ENCODE measurements around the gene PRKRIP1. TPM values are rescaled to one million over a fixed set of nuclear protein-coding genes. Genes with fewer than 3 reads are reported as not detected.
"Not testable (repeated sequence)": the region's sequence is repeated elsewhere in the genome, so short reads cannot be mapped to it uniquely, and the experiment has no call there.

The PRKRIP1 gene
- polyA plus RNA-seq, 1 donor: 42.4 TPM

DNA sequence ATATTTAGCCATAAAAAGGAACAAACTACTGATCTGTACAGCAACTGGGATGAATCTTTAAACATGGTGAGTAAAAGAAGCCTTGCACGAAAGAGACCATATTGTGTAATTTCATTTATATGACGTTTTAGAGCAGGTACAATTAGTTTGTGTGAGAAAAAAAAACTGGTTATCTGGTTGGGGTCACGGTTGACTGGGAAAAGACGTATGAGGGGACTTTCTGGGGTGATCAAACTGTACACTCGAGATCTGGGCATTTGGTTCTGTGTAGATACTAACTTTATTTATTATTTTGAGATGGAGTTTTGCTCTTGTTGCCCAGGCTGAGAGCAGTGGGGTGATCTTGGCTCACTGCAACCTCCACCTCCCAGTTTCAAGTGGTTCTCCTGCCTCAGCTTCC lies 4.2 kb downstream of the PRKRIP1 start:
- no peak for DNase-seq

DNA sequence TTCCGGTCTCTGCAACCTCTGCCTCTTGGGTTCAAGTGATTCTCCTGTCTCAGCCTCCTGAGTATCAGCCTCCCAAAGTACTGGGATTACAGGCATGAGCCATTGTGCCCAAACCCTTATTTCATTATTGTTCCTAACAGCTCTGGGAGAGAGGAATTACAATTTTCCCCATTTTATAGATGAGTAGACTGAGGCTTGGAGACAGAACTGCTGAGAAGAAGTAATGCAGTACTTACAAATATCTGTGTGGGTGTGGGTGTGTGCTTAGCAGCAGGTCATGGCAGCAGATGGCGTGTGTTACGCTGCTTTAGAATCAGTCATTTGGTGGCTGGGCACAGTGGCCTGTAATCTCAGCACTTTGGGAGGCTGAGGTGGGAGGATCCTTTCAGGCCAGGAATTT lies 7.4 kb downstream of the PRKRIP1 start:
- DNase-seq: no peak

DNA sequence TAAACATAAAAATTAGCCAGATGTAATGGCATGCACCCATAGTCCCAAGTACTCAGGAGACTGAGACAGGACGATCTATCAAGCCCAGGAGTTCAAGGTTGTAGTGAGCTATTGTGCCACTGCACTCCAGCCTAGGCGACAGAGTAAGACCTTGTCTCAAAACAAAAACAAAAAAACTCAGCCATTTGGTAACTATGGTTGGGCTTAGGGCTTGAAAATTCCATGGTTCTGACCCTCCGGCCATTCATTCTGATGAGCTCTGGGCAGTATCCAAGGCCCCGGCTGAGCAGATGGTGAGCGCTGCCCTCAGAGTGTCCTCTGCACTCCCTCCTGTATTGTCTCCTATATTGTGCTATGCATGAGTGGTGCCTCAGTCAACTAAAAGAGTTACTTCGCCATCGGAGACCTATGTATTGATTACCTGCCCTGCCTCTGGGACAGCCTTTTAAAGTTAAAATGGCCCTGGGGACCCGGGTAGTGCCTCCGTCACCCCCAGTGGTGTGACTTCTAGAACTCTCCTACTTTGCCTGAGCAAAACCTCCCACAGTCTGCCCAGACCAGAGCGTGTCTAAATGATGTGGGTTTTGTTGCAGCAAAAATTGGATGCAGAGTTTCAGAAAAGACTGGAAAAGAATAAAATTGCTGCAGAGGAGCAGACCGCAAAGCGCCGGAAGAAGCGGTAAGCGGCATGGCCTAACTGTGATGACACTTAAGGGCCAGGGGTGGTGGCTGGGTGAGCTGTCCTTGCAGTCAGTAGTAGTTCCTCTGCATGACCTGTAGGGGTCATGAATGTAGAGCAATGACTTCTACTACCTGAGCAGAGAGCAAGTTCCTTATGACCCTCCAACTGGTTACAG lies 8.1 kb downstream of the PRKRIP1 start:
- DNase-seq: no peak

DNA sequence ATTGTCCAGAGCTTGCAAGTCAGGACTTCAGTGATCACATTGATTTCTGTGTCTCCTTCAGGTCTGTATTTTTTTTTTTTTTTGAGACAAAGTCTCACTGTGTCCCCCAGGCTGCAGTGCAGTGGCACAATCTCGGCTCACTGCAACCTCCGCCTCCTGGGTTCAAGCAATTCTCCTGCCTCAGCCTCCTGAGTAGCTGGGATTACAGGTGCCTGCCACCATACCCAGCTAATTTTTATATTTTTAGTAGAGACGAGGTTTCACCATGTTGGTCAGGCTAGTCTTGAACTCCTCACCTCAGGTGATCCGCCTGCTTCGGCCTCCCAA lies 8.7 kb downstream of the PRKRIP1 start:
- not testable (repeated sequence) for DNase-seq

DNA sequence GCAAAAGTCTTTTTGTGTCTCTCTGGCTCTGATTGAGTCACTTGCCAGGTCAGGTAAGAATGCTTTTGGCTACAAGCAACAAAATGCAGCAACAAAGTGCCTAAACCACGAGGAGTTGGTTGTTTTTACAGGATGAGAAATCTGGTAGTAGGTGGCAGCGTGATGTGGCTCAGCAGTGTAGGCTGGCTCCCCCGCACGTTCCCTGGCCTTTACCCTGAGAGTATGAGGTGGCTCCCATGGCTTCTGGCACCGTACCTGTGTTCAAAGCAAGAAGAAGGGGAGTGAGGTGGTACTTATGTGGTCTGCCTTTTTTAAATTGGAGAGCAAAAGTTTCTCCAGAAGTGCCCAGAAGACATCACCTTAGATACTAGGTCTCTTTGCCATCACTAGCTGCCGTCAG lies 11.7 kb downstream of the PRKRIP1 start:
- DNase-seq: no peak

DNA sequence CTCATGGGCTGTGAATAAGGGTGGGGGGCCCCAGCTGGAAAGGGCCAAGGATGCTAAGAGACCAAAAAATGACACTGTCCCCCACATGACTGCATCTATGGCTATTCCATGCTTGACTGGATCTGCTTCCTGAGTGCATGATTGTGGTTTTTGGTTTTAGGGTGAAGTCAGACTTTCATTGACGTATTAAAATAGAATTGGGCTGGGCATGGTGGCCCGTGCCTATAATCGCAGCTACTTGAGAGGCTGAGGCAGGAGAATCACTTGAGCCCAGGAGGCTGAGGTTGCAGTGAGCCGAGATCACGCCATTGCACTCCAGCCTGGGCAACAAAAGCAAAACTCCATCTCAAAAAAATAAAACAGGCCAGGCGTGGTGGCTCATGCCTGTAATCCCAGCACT lies 12.4 kb downstream of the PRKRIP1 start:
- not testable (repeated sequence) for DNase-seq

DNA sequence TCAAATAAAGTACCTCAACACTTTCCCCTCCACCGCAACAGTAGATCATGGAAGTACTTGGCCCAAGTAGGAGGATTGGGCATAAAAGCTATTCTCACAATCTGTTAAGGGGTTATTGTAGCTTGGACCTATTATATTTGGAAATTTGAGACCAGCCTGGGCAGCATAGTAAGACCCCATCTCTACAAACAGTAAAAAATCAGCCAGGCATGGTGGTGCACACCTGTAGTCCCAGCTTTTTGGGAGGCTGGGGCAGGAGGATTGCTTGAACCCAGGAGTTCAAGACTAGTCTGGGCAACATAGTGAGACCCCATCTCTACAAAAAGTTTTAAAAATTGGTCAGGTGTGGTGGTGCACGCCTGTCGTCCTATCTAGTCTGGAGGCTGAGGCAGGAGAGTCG lies 13.2 kb downstream of the PRKRIP1 start:
- DNase-seq: no peak

DNA sequence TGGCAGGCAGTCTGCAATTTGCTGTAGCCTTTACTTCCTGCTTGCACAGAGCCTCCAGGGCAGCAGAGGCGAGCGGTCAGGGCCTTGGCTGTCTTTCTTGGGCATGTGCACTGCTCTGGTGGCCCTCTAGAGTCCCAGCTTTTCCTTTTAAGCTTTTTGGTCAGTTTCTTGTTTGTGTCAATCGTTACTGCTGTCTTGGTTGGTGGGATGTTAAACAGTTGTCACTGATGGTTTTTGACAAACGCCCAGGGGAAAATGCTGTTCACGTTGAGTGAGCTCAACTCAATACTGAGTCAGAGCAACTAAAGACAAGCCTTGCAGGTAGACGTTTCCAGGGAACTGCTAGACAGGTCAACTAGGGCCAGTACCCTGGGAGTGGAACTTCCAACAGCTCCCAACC lies 14.0 kb downstream of the PRKRIP1 start:
- no peak for DNase-seq

DNA sequence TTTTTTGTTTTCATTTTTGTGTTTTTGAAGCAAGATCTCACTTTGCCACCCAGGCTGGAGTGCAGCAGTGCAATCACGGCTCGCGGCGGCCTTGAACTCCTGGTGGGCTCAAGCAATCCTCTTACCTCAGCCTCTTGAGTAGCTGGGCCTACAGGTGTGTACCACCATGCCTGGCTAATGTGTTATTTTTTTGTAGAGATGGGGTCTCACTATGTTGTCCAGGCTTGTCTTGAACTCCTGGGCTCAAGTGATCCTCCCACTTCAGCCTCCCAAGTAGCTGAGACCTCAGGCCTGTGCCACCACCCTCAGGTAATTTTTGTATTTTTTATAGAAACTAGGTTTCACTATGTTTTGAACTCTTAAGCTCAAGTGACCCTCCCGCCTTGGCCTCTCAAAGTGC lies 14.8 kb downstream of the PRKRIP1 start:
- DNase-seq: no peak

DNA sequence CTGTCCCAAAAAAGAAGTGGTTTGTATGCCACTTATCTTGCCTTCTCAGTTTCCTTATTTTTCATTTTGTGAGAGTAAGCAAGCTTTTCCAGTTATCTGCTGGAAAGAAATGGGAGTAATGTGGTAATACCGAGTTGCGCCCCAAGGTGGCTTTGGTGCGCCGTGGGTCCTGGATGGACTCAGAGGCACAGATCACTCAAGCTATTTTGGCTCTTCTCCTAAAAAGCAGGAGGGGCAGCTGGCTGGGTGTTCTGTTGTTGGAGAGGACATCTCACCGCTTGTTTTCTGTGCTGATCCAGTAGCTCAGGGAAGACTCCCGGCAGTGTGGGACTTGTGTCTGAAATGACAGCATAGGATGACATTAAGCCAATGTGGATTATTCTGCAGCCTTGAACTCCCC lies 16.4 kb downstream of the PRKRIP1 start:
- DNase-seq: no peak

DNA sequence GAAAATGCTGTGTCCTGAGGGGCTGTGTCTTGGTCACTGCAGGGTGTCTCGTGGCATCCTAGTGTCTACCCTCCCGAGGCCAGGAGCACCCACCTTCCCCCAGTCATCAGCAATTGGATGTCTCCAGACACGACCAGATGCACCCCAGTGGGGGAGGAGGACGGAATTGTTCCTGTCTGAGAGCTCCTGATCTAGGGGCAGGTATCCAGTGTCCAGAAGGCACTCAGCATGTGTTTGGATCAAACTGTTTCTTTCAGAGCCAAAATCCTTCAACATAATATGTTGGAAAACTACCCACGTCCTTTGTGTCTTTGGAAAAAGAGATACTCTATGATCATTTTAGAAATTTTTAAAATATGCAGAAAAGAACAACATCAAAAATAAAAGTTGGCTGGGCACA lies 16.9 kb downstream of the PRKRIP1 start:
- no peak for DNase-seq

DNA sequence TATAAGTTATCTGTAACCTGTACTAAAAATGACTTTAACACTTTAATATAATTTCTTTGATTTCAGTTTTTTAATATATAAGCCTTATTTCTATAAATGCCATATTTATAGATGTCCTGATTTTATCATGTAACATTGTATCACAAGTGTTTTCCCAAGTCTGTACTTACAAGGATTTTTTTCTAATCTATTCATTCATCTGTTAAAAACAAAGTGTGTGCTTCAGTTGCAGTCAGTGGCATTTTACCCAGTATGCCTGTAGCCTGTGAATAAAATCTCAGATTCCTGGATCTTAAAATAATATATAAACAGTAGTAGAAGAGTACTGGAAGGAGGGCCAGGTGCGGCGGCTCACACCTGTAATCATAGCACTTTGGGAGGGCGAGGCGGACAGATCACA lies 17.4 kb downstream of the PRKRIP1 start:
- DNase-seq: no peak

DNA sequence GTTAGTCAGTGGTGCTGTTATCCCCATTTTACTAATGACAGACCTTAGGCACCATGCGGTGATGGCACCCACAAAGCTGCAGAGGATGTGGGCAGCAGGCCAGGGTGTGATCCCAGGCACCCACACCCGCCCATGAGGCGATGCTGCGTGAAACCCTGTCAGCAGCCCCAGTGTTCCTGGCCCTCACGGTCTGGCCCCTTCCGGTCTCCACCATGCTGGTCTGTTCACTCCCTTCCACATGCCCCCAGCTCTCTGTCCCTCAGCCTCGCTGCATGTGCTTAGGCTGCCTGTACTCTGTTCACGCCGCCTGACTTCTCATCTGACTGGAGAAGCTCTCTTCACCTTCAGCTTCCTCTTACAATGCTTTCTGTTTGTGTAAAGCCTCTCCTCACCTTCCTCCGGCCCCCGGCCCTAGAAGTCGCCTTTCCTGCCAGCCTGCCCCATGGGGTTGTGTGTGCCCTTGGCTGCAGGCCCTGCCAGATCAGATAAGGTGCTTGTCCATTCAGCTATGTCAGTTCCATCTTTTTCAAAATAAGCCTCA lies 19.6 kb downstream of the PRKRIP1 start:
- DNase-seq: no peak

DNA sequence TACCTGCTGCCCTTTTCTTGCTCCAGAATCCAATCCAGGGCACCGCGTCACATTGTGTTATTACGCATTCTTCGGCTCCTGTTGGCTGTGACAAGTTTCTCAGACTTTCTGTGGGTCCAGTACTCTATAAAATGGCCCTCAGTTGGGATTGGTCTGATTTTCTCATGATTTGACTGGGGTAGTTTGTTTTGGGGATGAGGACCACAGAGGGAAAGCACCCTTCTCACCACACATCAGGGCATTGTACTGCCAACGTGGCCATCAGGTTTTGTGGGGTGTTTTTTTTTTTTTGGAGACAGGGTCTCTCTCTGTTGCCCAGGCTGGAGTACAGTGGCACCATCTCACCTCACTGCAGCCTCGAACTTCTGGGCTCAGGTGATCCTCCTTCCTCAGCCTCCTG lies 20.2 kb downstream of the PRKRIP1 start:
- no peak for DNase-seq

DNA sequence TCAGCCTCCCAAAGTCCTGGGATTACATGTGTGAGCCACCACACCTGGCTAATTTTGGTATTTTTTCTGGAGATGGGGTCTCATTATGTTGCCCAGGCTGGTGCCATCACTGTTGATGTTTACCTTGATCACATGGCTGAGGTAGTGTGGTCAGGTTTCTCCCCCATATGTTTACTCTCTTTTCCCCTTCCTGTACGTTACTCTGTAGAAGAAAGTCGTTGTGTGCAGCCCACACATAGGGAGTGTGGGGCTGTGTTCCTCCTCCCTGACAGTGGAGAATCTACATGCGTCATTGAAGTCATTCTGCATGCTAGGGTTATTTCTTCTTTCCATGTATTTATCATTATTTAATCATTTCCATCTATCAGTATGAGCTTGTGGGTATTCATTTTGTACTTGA lies 20.9 kb downstream of the PRKRIP1 start:
- DNase-seq: no peak

DNA sequence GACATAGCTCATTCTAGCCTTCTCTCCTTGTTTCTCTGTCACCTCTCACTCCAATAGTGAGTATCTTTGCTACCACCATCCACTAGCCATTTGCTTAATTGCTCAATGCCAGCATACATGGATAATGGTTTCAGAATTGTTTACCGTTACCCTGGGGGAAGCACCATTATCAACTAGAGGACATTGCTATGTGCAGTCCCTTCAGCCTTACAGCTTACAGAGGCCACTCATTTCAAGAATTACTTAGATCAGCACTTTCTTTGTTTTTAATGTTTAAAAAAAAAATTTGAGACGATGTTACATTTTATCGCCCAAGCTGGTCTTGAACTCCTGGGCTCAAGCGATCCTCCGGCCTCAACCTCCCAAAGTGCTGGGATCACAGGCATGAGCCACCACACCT lies 22.4 kb downstream of the PRKRIP1 start:
- DNase-seq: no peak

DNA sequence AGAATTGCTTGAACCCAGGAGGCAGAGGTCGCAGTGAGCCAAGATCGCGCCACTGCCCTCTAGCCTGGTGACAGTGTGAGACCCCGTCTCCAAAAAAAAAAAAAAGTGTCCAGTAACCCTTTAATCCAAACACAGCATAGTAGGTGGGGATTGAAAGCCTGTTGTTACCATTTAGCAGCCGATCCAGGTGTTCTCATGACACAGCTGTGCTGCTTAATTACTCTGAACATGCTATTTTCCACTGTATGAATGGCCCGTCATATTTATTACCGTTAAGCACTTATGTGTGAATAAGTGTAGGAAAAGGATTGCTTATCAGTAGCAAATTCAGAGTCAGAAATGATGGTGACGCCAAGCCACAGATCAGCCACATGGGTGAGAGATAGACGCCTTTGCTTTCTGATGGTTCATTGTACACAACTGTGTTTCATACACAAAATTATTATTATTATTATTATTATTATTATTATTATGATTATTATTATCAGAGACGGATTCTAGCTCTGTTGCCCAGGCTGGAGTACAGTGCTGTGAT lies 25.6 kb downstream of the PRKRIP1 start:
- DNase-seq: no peak

DNA sequence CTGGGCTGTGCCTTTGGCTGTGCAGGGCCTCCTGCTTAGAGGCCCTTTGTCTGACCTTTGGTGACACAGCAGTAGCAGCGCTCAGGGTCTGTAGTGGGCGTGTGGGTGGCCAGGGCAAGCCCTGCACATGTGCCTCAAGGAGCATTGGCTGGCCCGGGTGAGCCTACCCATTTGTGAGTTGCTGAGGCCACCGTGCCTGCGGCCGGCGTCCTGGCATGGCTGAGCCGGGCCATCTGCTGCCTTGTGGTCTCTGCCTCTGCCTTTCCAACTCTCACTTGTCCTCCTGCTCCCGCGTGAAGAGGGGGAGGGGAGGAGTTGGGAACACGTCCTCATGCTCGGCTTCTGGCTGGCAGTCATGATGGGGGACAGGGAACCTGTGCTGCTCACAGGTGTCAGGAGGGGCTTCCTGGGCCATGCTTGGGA lies 28.0 kb downstream of the PRKRIP1 start:
- peak; percentile 47 for DNase-seq

DNA sequence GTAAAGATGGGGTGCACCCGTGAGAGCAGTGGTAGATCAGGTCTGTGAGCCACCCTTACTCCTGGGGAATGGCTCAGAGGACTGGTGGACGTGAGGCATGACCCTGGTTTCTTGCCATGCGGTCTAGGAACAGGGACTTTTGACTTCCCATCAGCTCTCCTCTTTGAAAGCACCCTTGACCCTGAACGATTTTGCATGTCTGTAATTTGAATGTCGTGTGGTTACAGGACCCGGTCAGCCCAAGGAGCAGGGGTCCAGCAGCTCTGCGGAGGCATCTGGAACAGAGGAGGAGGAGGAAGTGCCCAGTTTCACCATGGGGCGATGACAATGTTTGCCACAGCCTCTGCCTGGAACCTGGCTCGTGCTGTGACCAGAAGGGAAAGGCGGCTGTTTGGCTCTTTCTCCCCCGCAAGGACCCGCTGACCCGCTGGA lies 28.6 kb downstream of the PRKRIP1 start:
- no peak for DNase-seq

DNA sequence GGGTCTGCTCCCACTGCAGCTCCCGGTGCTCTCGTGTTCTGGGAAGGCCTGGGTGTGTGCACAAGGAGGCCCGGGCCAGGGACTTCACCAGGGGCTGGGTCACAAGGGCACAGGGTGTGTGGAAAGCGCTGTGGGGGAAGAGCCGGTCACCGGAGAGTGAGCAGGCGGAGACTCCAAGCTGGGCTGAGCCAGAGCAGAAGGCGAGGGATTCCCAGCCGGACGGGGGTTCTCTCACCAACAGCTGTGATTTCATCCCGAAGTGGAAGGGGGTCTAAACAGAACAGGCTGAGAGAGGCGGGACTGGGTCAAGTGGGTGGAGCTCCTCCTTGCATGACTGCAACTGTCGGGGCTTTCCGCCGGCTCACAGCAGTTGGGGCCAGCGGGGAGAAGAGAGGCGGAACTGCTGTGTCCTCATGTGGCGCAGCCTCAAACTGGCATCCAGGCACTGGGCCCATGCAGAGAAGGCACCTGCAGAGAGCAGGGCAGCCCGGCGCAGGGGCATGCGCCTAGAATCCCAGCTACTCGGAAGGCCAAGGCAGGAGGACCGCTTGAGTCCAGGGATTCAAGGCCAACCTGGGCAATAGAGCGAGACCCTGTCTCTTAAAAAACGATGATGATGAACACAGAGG lies 29.6 kb downstream of the PRKRIP1 start:
- peak; percentile 35 for DNase-seq

DNA sequence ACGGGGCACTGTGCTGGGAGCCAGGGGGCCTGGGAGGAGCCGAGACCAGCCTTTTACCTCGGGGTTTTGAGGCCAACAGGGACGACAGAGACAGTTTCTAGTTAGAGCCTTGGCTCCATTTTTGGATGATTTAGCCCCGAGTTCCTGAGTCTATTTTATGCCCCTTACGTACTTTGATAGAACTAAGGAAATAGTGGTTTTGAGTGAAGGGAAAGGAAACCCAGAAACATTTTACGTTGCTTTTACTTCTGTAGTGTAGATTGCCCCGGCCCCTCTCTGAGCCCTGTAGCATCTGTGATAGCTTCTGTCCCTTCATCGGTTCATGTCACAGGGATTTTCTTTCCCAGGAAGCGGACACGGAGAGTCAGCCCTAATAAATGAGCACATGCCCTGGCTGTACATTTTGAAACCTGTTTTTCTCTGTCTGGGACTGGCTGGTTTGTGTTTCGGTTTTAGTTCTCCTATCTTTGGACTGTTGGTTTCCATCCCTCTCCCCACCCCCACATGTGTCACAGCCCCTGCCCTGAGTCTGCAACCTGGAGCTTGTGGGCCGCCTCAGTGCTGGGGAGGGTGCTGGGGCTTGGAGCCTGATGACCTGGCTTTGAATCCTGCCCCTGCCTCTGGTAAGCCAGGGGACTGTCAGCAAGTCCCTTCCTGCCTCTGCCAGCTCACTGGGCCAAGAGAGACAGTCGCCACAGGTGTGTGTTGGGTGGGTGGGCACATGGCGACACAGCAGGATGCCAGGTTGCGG lies 30.3 kb downstream of the PRKRIP1 start:
- DNase-seq: no peak

DNA sequence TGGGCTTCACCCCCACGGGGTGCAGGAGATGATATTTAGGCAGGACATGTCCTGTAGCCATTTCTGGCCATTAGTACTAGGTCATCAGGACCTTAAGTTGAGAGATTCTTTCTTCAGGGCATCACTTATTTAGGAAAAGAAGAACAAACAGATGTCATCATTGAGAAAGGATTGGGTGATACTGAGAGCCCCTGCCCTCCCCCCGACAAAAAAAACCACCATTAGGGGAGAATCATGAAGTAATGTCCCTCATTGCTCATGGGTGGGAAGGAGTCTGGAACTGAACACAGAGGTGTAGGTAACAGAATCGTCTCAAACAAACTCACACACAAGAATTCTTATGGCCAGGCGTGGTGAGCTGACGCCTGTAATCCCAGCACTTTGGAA lies 30.8 kb downstream of the PRKRIP1 start:
- DNase-seq: no peak

Measured in left kidney (tissue), 2 donors.